Keratinocyte (primary cell): Measurements from ENCODE around the gene ING5. TPM values are rescaled to one million over a fixed set of nuclear protein-coding genes. Genes with fewer than 3 reads are reported as not detected.

Experiments
- DNase-seq: peaks from one replicate; pipeline ENCODE4 v3.0.0-alpha.2; 2011; ENCODE audit warnings: low read depth, missing footprints, low spot score
- FAIRE-seq: peaks from 2 replicates; lab custom pipeline; 2011; peaks lifted over from hg19 to GRCh38; lab: Jason Lieb, UNC
- H2AFZ ChIP-seq: 2 replicates; pipeline ENCODE4 v1.6.0; 2012; ENCODE audit warnings: low read length, control low read depth, inconsistent platforms; ENCODE audit not compliant: control insufficient read depth
- H3K27ac ChIP-seq: 2 replicates; pipeline ENCODE4 v1.5.1; 2011; ENCODE audit warnings: low read length; ENCODE audit not compliant: control insufficient read depth, insufficient read depth
- H3K27me3 ChIP-seq: 3 replicates; pipeline ENCODE4 v1.6.0; 2011; ENCODE audit warnings: low read length; ENCODE audit not compliant: control insufficient read depth, insufficient read depth; ENCODE audit errors: extremely low read depth
- H3K36me3 ChIP-seq, 2 experiments: 2 replicates in 1 of 2; 3 replicates in 1 of 2; pipeline ENCODE4 v1.5.1; 2011; ENCODE audit warnings: low read length in 2 of 2, mild to moderate bottlenecking in 1 of 2; ENCODE audit not compliant: control insufficient read depth in 2 of 2, insufficient read depth in 2 of 2; ENCODE audit errors: extremely low read depth in 1 of 2
- H3K4me1 ChIP-seq: 3 replicates; pipeline ENCODE4 v1.5.1; 2011; ENCODE audit warnings: low read length; ENCODE audit not compliant: control insufficient read depth, insufficient read depth; ENCODE audit errors: extremely low read depth
- H3K4me2 ChIP-seq: 3 replicates; pipeline ENCODE4 v1.6.0; 2011; ENCODE audit warnings: low read depth, low read length; ENCODE audit not compliant: control insufficient read depth, insufficient read depth; ENCODE audit errors: extremely low read depth
- H3K4me3 ChIP-seq, 3 experiments: fragments of 200-600 bp in 1 of 3; sonication (generic) in 1 of 3; 2 replicates in 2 of 3; 3 replicates in 1 of 3; pipeline ENCODE4 v1.5.1; 2011 to 2016; ENCODE audit warnings: low read length in 3 of 3, mild to moderate bottlenecking in 3 of 3, control low read depth in 2 of 3, inconsistent platforms in 1 of 3, low read depth in 1 of 3, mixed read lengths in 1 of 3, mixed run types in 1 of 3, moderate library complexity in 1 of 3; ENCODE audit not compliant: control insufficient read depth in 2 of 3, insufficient read depth in 2 of 3; ENCODE audit errors: extremely low read depth in 1 of 3
- H3K79me2 ChIP-seq: 2 replicates; pipeline ENCODE4 v1.6.0; 2012; ENCODE audit warnings: low read length; ENCODE audit not compliant: control insufficient read depth, insufficient read depth
- H3K9ac ChIP-seq: 3 replicates; pipeline ENCODE4 v1.6.0; 2011; ENCODE audit warnings: low read length; ENCODE audit not compliant: control insufficient read depth, insufficient read depth; ENCODE audit errors: extremely low read depth
- H3K9me1 ChIP-seq: 3 replicates; pipeline ENCODE4 v1.6.0; 2011; ENCODE audit warnings: low read length; ENCODE audit not compliant: control insufficient read depth, insufficient read depth; ENCODE audit errors: extremely low read depth
- H3K9me3 ChIP-seq: 2 replicates; pipeline ENCODE4 v1.5.1; 2012; ENCODE audit warnings: low read depth, low read length; ENCODE audit not compliant: control insufficient read depth
- H4K20me1 ChIP-seq: 3 replicates; pipeline ENCODE4 v1.6.0; 2011; ENCODE audit warnings: low read length; ENCODE audit not compliant: control insufficient read depth, insufficient read depth; ENCODE audit errors: extremely low read depth
- EZH2 ChIP-seq: IDR thresholded peaks from one replicate; pipeline ENCODE4 v1.6.1; 2012; ENCODE audit warnings: inconsistent platforms, mild to moderate bottlenecking, low read length, moderate library complexity
- dilution Hi-C: fragments of 300-500 bp; cut with MboI; formaldehyde crosslinking; loops from one replicate; pipeline ENCODE4 v1.7.0; 2020; ENCODE audit warnings: low sequenced_read_pairs; ENCODE audit not compliant: extremely low pct_ligation_motif_present
- polyA plus RNA-seq, 5 experiments: library from polyadenylated mRNA; depleted of rRNA in 3 of 5; stranded (reverse) in 3 of 5; stranded (forward) in 1 of 5; unstranded in 1 of 5; fragments of >200 nt; gene quantifications; 1 replicate in 1 of 5; 2 replicates in 3 of 5; 3 replicates in 1 of 5; pipeline versions ENCODE4 v1.2.1 to v1.2.3, GENCODE V29; 2011 to 2012; ENCODE audit warnings: missing spikeins in 2 of 5, low read depth in 1 of 5, low replicate concordance in 1 of 5
- TF ChIP-seq, protein P1 (sequence below), 3 experiments: IDR thresholded peaks in 1 of 3; conservative IDR thresholded peaks in 1 of 3; optimal IDR thresholded peaks in 1 of 3; 2 replicates in 2 of 3; 3 replicates in 1 of 3; pipeline versions ENCODE3 to v1.5.1; 2011; ENCODE audit warnings: low read length in 3 of 3, mild to moderate bottlenecking in 3 of 3, moderate library complexity in 2 of 3, control low read depth in 1 of 3, inconsistent platforms in 1 of 3; ENCODE audit not compliant: insufficient read depth in 2 of 3; ENCODE audit errors: extremely low read depth in 1 of 3

ING5 gene
- polyA plus RNA-seq, 1 donor (not counting 4 experiments of a cell fraction or from before 2014, with no cell fraction given), result 19.1 TPM

DNA sequence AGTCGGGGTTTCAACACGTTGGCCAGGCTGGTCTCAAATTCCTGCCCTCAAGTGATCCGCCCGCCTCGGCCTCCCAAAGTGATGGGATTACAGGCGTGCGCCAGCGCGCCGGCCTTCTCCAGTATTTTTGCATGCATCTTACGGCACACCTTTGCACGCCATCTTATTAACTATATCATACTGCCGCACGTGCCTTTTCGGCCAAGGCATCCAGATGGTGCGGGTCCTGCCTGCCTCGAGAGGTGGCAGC lies 765 bp upstream of the ING5 start:
- Histone ChIP-seq H3K9ac (peak overlapping the region; percentile 89), H2AFZ (no peak overlapping the region), H4K20me1 (no peaks in the 10 kb centered on the region), H3K9me1 (no peaks in the 10 kb centered on the region), H3K27ac (peak overlapping the region; percentile 82), H3K27me3 (no peaks in the 10 kb centered on the region), H3K4me1 (no peaks in the 10 kb centered on the region), H3K4me2 (peak overlapping the region; percentile 60), H3K79me2 (peaks cover 9% of the 10 kb centered on the region), H3K4me3 (peak overlapping the region; percentile 70 to 85 (median 74)), H3K36me3 (peaks cover 3 to 11% of the 10 kb centered on the region in 2 experiments), H3K9me3 (no peaks in the 10 kb centered on the region)
- TF ChIP-seq EZH2, result no peak
- TF ChIP-seq, protein P1, sequence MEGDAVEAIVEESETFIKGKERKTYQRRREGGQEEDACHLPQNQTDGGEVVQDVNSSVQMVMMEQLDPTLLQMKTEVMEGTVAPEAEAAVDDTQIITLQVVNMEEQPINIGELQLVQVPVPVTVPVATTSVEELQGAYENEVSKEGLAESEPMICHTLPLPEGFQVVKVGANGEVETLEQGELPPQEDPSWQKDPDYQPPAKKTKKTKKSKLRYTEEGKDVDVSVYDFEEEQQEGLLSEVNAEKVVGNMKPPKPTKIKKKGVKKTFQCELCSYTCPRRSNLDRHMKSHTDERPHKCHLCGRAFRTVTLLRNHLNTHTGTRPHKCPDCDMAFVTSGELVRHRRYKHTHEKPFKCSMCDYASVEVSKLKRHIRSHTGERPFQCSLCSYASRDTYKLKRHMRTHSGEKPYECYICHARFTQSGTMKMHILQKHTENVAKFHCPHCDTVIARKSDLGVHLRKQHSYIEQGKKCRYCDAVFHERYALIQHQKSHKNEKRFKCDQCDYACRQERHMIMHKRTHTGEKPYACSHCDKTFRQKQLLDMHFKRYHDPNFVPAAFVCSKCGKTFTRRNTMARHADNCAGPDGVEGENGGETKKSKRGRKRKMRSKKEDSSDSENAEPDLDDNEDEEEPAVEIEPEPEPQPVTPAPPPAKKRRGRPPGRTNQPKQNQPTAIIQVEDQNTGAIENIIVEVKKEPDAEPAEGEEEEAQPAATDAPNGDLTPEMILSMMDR (optimal IDR thresholded peaks at IDR 0.05 in 1 of 3, IDR thresholded peaks at IDR 0.05 in 1 of 3, conservative IDR thresholded peaks at IDR 0.05 in 1 of 3; ENCODE audit: extremely low read depth in 1 of 3, insufficient read depth in 2 of 3, low read length in 3 of 3), result peak; percentile 27 to 67 (median 48)
- DNase-seq, result no peak
- no peak for FAIRE-seq
- dilution Hi-C loops, result no loop called here

DNA sequence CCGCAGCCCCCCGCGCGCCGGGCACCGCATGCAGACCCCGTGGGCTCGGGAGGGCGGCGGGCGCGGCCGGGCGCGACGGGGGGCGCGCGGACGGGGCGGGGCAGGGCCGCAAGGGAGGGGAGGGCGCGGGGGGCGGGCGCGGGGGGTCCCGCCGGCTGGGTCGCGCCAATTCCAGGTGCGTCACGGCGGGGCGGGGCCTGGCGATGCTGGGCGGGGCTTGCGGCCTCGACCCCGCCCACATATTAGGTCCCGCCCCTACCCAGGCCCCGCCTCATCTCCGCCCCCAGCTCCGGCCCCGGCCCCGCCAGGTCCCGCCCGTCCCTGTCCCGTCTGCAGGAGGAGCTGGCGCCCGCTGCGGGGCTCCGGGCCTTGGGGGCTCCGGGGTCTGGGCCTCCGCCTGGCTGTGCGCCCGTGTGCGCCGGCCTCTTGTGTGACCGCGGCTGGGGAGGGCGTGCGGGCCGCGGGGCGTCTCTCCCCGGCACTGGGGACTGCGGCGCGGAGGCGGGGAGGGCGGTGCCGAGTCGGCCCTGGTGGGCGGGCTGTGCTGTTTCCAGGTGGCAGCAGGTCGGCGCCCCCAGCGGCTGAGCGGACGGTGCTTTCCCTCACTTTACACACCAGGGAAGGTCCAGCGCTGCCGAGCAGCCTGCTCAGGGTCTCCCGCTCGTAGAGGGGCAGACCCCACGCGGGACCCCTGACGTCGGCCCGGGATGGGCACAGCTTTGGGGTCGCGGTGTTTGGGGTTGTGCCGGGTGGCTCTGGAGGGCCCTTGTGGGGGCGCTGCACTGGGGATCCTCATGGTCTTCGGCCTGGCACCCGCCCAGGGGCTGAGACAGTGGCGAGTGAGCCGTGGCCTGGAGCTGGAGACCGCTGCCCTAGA lies 554 bp downstream of the ING5 start:
- TF ChIP-seq, protein P1 (optimal IDR thresholded peaks at IDR 0.05 in 1 of 3, IDR thresholded peaks at IDR 0.05 in 1 of 3, conservative IDR thresholded peaks at IDR 0.05 in 1 of 3; ENCODE audit: extremely low read depth in 1 of 3, insufficient read depth in 2 of 3, low read length in 3 of 3), result peak; percentile 16 to 70 (median 40)
- no peak for TF ChIP-seq EZH2
- Histone ChIP-seq H4K20me1 (no peaks in the 10 kb centered on the region), H3K79me2 (peaks cover 9% of the 10 kb centered on the region), H3K9me1 (no peaks in the 10 kb centered on the region), H2AFZ (peak overlapping the region; percentile 46), H3K4me1 (no peaks in the 10 kb centered on the region), H3K4me3 (peak overlapping the region; percentile 80 to 85 (median 85)), H3K36me3 (peaks cover 4 to 12% of the 10 kb centered on the region in 2 experiments), H3K27ac (peak overlapping the region; percentile 58), H3K27me3 (no peaks in the 10 kb centered on the region), H3K4me2 (peak overlapping the region; percentile 94), H3K9ac (peak overlapping the region; percentile 89), H3K9me3 (no peaks in the 10 kb centered on the region)
- peak; percentile 33 for DNase-seq
- dilution Hi-C loops, result no loop called here
- no peak for FAIRE-seq
